ENCODE data around the gene VIPR2.

Gene VIPR2

DNA sequence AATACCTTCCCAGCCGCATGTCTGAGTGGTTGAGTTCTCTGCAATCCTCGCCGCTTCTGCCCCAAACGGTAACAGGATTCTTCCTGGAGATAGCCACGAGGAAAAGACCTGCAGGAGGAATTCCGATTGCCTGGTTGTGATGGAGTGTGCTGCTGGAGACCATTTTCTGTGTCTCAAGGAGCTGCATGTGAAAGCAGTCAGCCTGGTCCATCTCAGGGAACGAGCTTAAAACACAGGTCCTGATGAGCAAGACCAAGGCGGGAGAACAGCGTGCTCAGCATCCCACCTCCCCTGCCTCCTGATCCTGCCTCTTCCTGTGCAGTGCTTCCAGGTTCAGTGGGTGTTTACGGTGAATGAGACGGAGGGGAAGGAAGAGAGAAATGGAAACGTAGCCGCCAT, 26.5 kb downstream of the VIPR2 start:
- DNase-seq = no peak

DNA sequence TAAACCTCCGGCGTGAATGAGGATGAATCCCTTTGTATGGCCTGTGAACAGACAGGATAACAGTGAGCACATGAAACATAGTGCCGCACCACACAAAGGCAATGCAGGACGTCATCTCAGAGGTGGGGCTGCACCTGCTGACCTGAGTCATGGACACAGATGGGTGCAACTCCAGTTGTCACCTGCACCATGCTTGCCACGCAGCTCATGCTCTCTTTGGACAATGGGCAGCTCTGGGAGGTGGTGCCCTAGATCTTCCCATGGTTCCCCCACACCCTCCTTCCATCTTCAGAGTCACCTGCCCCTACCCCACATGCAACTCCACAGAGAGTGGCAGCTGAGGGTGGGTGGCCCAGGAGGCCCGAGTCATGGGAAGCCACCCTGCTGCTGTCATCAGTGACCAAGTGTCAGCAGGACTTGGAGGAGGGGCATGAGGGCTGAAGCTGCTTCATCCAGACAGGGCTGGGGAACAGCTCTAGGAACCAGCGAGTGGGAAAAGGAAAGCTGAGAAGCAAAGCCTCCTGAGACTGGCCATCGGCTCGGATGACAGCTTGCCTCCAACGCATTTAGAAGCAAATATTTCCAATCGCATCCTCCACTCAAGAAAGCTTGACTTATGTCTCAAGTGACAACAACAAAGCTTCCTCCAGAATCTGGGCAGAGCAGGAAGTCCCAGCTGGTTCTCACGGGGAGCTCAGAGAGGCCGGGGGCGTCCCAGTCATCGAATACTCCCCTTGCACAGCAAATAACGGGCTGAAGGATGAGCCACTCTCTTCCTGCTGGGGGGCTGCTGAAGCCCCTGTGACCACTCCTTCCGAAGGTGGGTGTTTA, 27.1 kb downstream of the VIPR2 start:
- no peak for DNase-seq

- no peak for DNase-seq
These were observed 27.9 kb downstream of the VIPR2 start for GRCh38 chr7:159116581-159117339.

DNA sequence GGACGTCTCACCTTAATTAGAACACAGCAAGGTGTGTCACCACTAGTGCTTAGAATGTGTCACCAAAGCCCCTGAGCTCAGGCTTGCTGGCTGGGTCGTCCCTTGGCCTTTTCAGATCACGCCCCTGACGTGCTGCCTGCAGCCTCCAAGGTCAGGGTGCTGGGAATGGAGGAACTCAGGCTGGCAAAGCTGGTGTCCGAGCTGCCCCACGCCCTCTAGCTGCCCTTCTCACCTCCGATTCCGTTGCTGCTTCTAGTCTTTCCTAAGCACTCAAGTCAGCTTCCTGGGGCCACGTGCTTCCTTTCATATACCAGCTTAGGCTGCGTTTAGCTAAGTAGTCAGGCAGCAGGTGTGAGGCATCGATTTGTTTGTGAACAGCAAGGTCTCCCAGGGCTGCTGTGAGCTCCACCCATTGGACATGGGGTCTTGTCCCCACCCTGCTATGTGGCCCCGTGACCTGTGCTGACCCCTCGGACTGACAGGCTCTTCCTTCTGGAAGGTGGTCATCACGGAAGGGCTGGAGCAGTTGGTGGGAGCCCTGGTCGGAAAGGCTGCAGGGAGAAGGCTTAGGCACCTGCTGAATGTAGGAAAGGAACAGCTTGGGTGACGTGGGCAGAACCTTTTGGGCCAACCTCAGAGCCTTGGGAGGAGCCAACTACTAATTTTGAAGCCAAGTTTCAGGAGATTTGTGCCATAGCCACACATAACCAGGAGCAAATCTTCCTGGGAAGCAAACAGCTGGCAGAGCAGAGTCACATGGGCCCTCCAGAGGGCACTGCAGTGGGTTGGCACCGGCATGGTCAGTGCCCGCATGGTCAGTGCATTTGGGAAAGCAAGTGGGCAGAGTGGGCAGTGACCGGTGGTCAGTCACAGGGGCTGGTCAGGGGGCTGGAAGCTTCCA, 28.8 kb downstream of the VIPR2 start:
- DNase-seq = no peak

- no peak for DNase-seq
These were observed 29.7 kb downstream of the VIPR2 start for GRCh38 chr7:159114981-159115380.

GRCh38 chr7:159114096-159114495, 30.6 kb downstream of the VIPR2 start:
- DNase-seq = no peak

GRCh38 chr7:159113056-159113455, 31.6 kb downstream of the VIPR2 start:
- no peak for DNase-seq

DNA sequence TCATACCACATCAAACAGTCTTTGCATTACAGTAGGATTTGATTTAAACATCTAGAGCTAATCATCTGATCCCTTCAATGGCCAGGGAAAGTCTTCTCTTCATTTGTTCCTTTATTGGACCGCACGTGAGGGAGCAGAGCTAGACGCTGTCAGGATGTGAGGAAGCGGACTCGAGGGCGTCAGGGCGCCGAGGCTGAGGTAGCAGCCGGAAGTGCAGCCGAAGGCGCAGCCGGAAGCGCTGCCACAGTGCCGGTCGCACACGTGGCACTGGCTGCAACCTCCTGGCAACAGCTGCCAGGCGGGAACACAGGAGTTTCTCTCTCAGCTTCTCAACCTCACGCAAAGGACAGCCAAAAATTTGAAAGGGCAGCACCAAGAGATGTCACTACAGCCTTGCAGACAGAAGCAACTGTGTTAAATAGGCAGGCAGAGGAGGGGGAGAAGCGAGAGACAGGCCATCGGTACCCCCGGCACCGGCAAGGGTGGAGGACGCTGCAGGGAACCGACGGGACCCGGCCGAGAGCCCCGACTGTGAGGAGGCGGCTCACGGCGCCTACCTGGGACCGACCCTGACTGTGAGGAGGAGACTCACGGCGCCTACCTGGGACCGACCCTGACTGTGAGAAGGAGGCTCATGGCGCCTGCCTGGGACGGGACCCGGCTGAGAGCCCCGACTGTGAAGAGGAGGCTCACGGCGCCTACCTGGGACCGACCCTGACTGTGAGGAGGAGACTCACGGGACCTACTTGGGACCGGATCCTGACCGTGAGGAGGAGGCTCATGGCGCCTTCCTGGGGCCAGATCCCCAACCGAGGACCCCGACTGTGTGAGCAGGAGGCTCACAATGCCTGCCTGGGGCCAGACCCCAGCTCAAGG, 32.3 kb downstream of the VIPR2 start:
- peak; percentile 27 for DNase-seq

DNA sequence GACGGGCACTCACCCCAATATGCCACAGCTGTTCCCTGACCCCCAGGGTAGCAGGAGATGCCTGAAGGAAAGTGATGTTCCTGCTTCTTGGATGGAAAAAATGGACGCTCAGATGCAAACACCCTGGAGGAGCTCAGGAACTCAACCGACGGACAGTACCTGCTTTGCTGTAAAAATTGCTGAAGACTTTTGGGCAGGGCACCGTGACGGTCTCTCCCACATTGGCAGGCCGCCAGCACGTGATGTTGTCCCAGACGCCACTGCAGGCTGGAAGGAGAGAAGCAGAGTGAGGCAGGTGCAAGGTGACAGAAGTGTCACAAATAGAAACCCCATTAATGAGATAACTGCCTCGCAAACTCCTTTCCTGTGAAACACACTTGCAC, 35.0 kb downstream of the VIPR2 start:
- DNase-seq = no peak

- DNase-seq = no peak
These were observed 35.6 kb downstream of the VIPR2 start for GRCh38 chr7:159108941-159109652.

GRCh38 chr7:159108491-159108890, 36.2 kb downstream of the VIPR2 start:
- no peak for DNase-seq

GRCh38 chr7:159107161-159107892, 37.3 kb downstream of the VIPR2 start:
- DNase-seq = no peak

DNA sequence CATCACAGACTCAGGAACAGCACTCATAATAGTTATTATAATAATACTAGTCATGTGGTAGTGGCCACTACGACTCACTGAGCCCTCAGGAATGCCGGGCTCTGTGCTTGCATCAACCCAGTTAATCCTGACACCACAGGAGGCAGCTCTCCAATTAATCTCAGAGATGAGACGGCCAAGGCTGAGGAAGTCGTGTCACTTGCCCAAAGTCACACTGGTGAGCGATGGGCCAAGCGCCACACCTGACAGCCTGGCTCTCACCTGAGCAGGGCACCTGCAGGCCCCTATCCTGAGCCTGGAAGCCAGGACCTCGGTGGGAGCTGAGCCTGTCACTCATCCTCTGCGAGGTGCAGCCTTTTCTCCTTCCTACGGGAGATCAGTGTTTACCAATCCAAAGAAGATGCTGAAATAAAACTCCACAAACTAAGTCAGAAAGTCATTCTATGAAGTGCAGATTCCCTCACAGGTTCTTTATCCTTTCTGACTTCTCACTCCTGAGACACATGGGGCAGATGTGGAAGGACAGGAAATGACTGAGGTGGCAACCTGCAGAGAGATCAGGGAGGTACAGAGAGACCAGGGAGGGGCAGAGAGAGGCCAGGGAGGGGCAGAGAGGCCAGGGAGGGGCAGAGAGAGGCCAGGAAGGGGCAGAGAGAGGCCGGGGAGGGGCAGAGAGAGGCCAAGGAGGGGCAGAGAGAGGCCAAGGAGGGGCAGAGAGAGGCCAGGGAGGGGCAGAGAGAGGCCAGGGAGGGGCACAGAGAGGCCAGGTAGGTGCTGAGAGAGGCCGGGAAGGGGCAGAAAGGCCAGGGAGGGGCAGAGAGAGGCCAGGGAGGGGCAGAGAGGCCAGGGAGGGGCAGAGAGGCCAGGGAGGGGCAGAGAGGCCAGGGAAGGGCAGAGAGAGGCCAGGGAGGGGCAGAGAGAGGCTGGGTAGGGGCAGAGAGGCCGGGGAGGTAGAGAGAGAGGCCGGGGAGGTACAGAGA, 38.5 kb downstream of the VIPR2 start:
- DNase-seq = no peak

- DNase-seq = no peak
These were observed 39.4 kb downstream of the VIPR2 start for GRCh38 chr7:159105066-159105780.

- DNase-seq = no peak
These were observed 40.3 kb downstream of the VIPR2 start for GRCh38 chr7:159104188-159104920.

- no peak for DNase-seq
These were observed 41.1 kb downstream of the VIPR2 start for GRCh38 chr7:159103382-159104187.

DNA sequence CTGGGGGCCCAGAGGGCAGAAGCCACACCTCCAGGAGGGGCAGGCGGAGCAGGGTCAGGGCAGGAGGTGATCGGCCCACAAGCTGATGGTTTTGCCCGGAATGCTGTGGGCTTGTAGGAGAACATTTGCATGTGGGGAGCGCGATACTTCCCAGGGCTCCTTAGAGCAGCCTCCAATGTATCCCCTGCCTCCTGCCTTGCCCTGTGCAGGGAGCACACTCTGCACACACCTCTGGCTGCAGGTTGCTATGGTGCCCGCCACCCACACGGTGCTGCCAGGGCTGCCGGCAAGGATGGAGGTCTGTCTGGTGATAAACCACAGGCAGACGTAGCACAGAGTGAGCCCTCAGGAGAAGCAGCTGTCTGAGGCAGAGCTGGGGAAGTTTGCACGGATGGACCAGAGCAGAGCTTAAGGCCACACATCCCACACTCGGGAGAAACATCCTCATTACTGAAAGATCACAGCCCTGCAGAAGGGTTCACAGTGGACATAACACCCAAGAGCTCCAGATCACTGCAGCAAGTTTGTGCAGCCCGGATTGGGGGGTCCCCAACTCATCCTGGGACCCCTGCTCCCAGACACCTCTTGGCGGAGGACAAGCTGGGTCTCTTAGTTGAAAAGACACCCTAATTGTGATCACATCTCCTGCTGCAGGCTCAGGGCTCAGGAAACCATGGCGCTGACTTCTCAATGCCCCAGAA, 41.8 kb downstream of the VIPR2 start:
- DNase-seq = no peak

Measured in stimulated activated CD4-positive, alpha-beta T cell treated with anti-CD3 and anti-CD28 coated beads, Interleukin-4, amount 100 ng/mL, for 1 hour (primary cell).